Thymus (tissue), 11 donors: ENCODE results near the gene FAM117A. TPM values are rescaled to one million over a fixed set of nuclear protein-coding genes. Genes with fewer than 3 reads are reported as not detected.

ENCODE experiments used
- DNase-seq, 9 donors: peaks; one replicate each; pipeline ENCODE4 v3.0.0-alpha.2; 2013; ENCODE audit warnings: low spot score in 9 of 9, low read depth in 6 of 9, missing footprints in 1 of 9
- H3K27ac ChIP-seq, 2 donors: one replicate each; pipeline ENCODE4 v1.5.1; 2013; ENCODE audit warnings: control low read depth in 1 of 2, low read depth in 1 of 2, low read length in 1 of 2, mild to moderate bottlenecking in 1 of 2, moderate library complexity in 1 of 2
- H3K27me3 ChIP-seq, 2 donors: one replicate each; pipeline ENCODE4 v1.5.1; 2013; ENCODE audit warnings: low read length in 1 of 2; ENCODE audit not compliant: control insufficient read depth in 2 of 2, insufficient read depth in 1 of 2
- H3K36me3 ChIP-seq, 2 donors: one replicate each; pipeline ENCODE4 v1.5.1; 2013; ENCODE audit warnings: low read length in 1 of 2, mild to moderate bottlenecking in 1 of 2, moderate library complexity in 1 of 2; ENCODE audit not compliant: control insufficient read depth in 2 of 2, insufficient read depth in 2 of 2
- H3K4me1 ChIP-seq, 2 donors: one replicate each; pipeline ENCODE4 v1.5.1; 2013; ENCODE audit warnings: low read length in 2 of 2; ENCODE audit not compliant: control insufficient read depth in 2 of 2, insufficient read depth in 2 of 2
- H3K4me3 ChIP-seq, 2 donors: one replicate each; pipeline ENCODE4 v1.5.1; 2013; ENCODE audit warnings: low read length in 2 of 2, control low read depth in 1 of 2, mild to moderate bottlenecking in 1 of 2
- H3K9me3 ChIP-seq, 2 donors: one replicate each; pipeline ENCODE4 v1.5.1; 2013; ENCODE audit warnings: low read length in 1 of 2, mild to moderate bottlenecking in 1 of 2; ENCODE audit not compliant: control insufficient read depth in 2 of 2, insufficient read depth in 1 of 2
- WGBS: extraction: QIAGEN DNeasy Blood & Tissue Kit; methylation state at CpG from one replicate; pipeline ENCODE4 v1.1.7; 2013; 5-methylcytosine and 5-hydroxymethylcytosine counted together
- polyA plus RNA-seq: library from polyadenylated mRNA; stranded (reverse); fragments of 200-250 nt; gene quantifications from one replicate; pipeline ENCODE4 v1.2.3, GENCODE V29; 2013
- total RNA-seq: library from RNA; stranded (reverse); fragments of 120-200 nt; gene quantifications from one replicate; pipeline ENCODE4 v1.2.4, GENCODE V29; 2013
- donor health status: healthy.

Gene FAM117A
- total and polyA plus RNA-seq, 2 donors, result 10.3 to 13.6 TPM

- Histone ChIP-seq H3K4me1 (peaks cover 17 to 24% of the 10 kb centered on the region in 2 donors), H3K36me3 (peaks cover 16 to 30% of the 10 kb centered on the region in 2 donors)
Observed at GRCh38 chr17:49788478-49789242, 24.7 kb upstream of the FAM117A start, which contains the start of gene KAT7. Gene KAT7, plus strand, starts transcription at chr17:49788681. Its CDS starts 154 bp downstream, at chr17:49788835.

GRCh38 chr17:49787884-49788477 lies 24.1 kb upstream of the FAM117A start:
- H3K27ac ChIP-seq, result peak overlapping the region; percentile 92 to 97
- H3K36me3 ChIP-seq, result peaks cover 9 to 23% of the 10 kb centered on the region in 2 donors
- peak overlapping the region; percentile 69 to 90 for H3K4me3 ChIP-seq
- H3K9me3 ChIP-seq, result no peaks in the 10 kb centered on the region
- H3K4me1 ChIP-seq, result peaks cover 17 to 30% of the 10 kb centered on the region in 2 donors
- no peak for DNase-seq
- 1% methylated on average over 17 of the region's 17 CpGs for WGBS
- no peaks in the 10 kb centered on the region for H3K27me3 ChIP-seq

More at GRCh38 chr17:49788478-49789242, 24.7 kb upstream of the FAM117A start, which contains the start of gene KAT7:
- DNase-seq, result peak; percentile 97 to 100 (median 99)
- peak within 1 kb of the TSS; percentile 69 to 90 for H3K4me3 ChIP-seq
- WGBS, result under 1% methylated on average over 59 of the region's 59 CpGs
- H3K27me3 ChIP-seq, result no peaks in the 10 kb centered on the region
- peak within 1 kb of the TSS; percentile 97 to 99 for H3K27ac ChIP-seq
- H3K9me3 ChIP-seq, result no peaks in the 10 kb centered on the region

DNA sequence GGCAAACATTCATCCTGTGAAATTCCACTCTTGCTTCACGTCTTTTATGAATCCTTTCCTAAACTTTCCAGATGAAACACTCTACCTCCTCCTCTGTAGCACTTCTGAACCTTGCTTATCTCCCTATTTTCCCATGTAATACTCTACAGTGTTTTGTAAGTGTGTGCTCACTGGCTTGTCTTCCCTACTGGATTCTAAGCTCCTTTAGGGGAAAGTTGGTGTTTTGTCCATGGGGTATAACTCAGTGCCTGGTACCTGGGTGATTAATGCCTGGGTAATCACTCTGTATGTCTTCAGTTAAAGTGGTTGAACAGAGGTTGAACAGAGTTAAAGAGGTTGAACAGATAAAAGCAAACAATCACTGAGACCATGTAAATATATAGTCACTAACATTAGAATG lies 20.7 kb upstream of the FAM117A start:
- Histone ChIP-seq H3K27ac (no peak overlapping the region), H3K27me3 (no peaks in the 10 kb centered on the region), H3K9me3 (no peaks in the 10 kb centered on the region), H3K36me3 (no peaks in the 10 kb centered on the region), H3K4me1 (peaks cover 11 to 26% of the 10 kb centered on the region in 2 donors), H3K4me3 (no peak overlapping the region)
- no peak for DNase-seq
- 93% methylated on average over 1 of the region's 1 CpG for WGBS

GRCh38 chr17:49783791-49784190 lies 19.9 kb upstream of the FAM117A start:
- no peaks in the 10 kb centered on the region for H3K36me3 ChIP-seq
- no peak overlapping the region for H3K27ac ChIP-seq

GRCh38 chr17:49783071-49783715 lies 19.3 kb upstream of the FAM117A start:
- 59% methylated on average over 3 of the region's 3 CpGs for WGBS
- H3K9me3 ChIP-seq, result no peaks in the 10 kb centered on the region
- no peak overlapping the region for H3K4me3 ChIP-seq
- no peaks in the 10 kb centered on the region for H3K36me3 ChIP-seq
- peaks cover 6 to 21% of the 10 kb centered on the region in 2 donors for H3K4me1 ChIP-seq
- H3K27ac ChIP-seq, result no peak overlapping the region
- no peaks in the 10 kb centered on the region for H3K27me3 ChIP-seq
- no peak for DNase-seq

More at GRCh38 chr17:49783791-49784190, 19.9 kb upstream of the FAM117A start:
- peaks cover 6 to 21% of the 10 kb centered on the region in 2 donors for H3K4me1 ChIP-seq
- H3K27me3 ChIP-seq, result no peaks in the 10 kb centered on the region
- H3K9me3 ChIP-seq, result no peaks in the 10 kb centered on the region
- H3K4me3 ChIP-seq, result no peak overlapping the region
- no peak for DNase-seq

- no peak overlapping the region for H3K4me3 ChIP-seq
- H3K4me1 ChIP-seq, result peaks cover 0 to 16% of the 10 kb centered on the region in 2 donors
- H3K36me3 ChIP-seq, result no peaks in the 10 kb centered on the region
- DNase-seq, result peak in 2 of 9 donors; percentile 33 to 59
- H3K9me3 ChIP-seq, result no peaks in the 10 kb centered on the region
- H3K27me3 ChIP-seq, result no peaks in the 10 kb centered on the region
- no peak overlapping the region for H3K27ac ChIP-seq
- 26% methylated on average over 2 of the region's 2 CpGs for WGBS
Observed at GRCh38 chr17:49779739-49780231, 15.9 kb upstream of the FAM117A start.

DNA sequence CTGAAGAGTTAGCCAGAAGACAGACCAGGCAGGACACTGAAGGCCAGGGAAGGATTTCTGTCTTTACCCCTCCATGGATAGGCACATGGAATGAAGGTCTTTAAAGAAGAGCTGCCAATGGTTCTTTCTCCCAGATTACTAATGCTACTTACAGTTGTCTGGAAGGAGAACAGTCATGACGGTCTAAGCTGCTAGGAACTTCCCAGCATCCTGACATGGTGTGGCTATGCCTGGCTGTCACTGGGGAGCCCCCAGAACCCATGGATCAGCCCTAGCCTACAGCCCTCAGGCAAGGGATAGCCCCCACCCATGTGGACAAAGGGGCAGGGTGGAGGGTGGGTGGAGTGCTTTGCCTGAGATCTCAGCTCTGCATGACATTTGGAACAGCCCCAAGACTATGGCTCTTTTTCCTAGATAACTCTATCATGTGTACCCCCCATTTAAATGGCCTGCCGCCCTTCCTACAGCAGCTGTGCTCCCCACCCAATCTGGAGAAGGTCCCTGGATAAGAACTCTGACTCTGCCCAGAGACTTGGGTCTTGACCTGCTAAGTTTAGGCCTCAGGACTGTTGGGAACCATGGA lies 15.3 kb upstream of the FAM117A start:
- Histone ChIP-seq H3K4me3 (no peak overlapping the region), H3K9me3 (no peaks in the 10 kb centered on the region), H3K27me3 (no peaks in the 10 kb centered on the region), H3K36me3 (no peaks in the 10 kb centered on the region), H3K27ac (no peak overlapping the region), H3K4me1 (peaks cover 0 to 16% of the 10 kb centered on the region in 2 donors)
- DNase-seq, result no peak
- 96% methylated on average over 2 of the region's 2 CpGs for WGBS

DNA sequence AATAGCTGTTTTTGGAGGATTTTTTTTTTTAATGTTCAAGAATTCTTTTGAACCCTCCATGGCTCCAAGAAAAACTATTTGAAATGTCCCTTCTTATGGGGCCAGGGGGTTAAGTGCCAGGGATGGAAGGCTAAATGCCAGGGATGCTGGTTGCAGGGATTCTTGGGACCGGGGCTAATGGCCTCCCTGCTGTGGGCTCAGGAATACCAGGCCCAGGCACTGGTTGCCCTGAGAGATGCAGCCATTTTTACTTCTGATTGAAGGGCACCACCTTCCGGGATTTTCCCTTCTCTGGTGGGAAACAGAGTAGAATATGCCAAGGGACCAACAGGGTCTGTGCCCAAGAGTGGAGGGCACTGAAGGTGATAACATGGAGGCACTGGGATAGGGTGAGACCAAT lies 13.6 kb upstream of the FAM117A start:
- Histone ChIP-seq H3K27ac (no peak overlapping the region), H3K27me3 (no peaks in the 10 kb centered on the region), H3K4me3 (no peak overlapping the region), H3K9me3 (no peaks in the 10 kb centered on the region), H3K4me1 (peaks cover 0 to 3% of the 10 kb centered on the region in 2 donors), H3K36me3 (no peaks in the 10 kb centered on the region)
- 97% methylated on average over 2 of the region's 2 CpGs for WGBS
- DNase-seq, result no peak
